Suppressor macrophage treated with lipopolysaccharide for 1 hour (primary cell): Measurements from ENCODE around the gene BYSL.

Source experiments
- DNase-seq, 3 donors: peaks; one replicate each; pipeline ENCODE4 v3.0.0-alpha.2; 2020 to 2022

Gene BYSL, protein sequence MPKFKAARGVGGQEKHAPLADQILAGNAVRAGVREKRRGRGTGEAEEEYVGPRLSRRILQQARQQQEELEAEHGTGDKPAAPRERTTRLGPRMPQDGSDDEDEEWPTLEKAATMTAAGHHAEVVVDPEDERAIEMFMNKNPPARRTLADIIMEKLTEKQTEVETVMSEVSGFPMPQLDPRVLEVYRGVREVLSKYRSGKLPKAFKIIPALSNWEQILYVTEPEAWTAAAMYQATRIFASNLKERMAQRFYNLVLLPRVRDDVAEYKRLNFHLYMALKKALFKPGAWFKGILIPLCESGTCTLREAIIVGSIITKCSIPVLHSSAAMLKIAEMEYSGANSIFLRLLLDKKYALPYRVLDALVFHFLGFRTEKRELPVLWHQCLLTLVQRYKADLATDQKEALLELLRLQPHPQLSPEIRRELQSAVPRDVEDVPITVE

GRCh38 chr6:41920921-41921711, at the start of gene BYSL, which contains the start of gene MED20:
Gene BYSL (plus strand): TSS chr6:41921499. CDS start chr6:41921563, 64 bp downstream.
Gene MED20 (minus strand): TSS chr6:41921139. CDS start chr6:41921018, 121 bp downstream.
- peak; percentile 98 to 99 (median 99) for DNase-seq

- peak in 2 of 3 donors; percentile 41 to 53 for DNase-seq
Observed at GRCh38 chr6:41871691-41872090, 49.6 kb upstream of the BYSL start.

GRCh38 chr6:41872147-41872546, 49.2 kb upstream of the BYSL start:
- peak; percentile 38 to 49 (median 38) for DNase-seq

- no peak for DNase-seq
Observed at GRCh38 chr6:41874741-41875140, 46.6 kb upstream of the BYSL start.

DNA sequence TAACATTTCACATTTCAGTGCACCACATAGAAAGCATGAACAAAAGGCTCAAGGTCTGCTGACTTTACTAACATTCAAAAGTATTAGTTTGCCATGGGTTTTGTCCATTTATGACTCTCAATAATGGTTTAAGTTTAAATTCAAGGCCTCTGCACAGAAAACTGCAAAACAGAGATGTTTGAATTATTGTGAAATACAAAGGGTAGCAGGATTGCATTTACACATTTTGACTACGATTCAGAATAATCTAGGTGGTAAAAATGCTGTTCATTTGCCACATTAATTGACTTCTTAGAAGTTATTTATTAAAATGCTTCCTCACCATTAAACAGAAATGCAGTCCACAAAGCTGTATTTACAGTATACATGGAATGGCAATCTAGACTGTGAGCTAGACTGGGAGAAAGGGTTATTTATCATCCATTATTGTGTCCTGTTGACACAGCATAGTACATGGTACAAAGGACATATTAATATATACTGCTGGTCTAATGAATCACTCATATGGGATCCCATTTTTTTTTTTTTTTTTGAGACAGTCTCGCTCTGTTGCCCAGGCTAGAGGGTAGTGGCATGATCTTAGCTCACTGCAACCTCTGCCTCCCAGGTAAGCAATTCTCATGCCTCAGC, 44.1 kb upstream of the BYSL start:
- no peak for DNase-seq

DNA sequence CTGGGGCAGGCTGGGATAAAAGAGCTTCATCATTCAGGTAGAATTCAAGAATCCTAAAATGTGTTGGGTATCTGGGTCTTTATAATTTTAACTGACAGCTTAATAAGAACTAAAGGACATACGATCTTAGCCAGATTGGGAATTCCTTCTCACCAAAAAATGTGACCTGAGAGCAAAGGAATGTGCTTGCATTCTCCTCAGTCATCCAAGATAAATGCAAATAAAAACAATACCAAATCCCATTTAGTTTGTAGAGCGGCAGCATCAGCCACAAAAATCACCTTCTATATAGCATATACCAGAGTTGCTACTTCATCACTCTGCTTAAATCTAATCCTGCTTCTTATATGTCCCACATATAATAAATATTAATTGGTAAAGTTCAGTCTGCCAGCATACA, 43.1 kb upstream of the BYSL start:
- DNase-seq: no peak

- DNase-seq: no peak
Observed at GRCh38 chr6:41878961-41879405, 42.3 kb upstream of the BYSL start.

DNA sequence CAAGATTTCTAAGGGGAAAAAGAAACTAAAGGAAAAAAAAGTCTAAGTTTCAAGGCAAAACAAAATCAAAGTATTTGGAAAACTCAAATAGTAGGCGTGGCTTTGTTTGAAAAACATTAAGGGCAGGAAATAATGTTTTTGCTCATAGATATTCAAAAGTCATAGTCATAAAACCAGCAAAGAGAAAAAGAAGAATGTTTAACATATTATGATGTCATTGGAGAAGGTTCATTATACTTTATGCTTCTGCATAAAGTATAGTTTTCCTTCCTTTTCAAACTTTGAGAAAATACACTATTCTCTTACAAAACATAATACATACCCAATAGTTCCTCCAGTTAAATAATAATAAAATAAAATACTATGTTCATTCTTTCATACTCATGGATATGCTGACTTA, 39.8 kb upstream of the BYSL start:
- DNase-seq: no peak

- no peak for DNase-seq
Observed at GRCh38 chr6:41884957-41885356, 36.3 kb upstream of the BYSL start.

DNA sequence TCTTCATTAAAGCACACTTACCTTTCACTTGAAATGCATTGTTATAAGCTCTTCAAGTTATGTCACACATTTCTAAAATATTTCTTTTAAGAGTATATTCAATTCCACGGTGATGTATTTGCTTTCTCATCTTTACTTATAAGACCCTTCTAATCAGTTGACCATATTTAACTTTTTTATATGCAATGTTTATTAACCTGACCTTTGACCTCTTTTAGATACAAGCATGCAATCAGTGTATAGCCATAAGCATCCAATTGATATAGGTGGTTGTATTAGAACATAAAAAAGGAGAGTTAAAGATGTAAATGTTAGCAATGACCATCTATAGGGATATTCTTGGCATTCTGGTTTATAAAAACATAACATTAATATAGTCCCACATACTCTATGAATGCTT, 35.4 kb upstream of the BYSL start:
- no peak for DNase-seq

DNA sequence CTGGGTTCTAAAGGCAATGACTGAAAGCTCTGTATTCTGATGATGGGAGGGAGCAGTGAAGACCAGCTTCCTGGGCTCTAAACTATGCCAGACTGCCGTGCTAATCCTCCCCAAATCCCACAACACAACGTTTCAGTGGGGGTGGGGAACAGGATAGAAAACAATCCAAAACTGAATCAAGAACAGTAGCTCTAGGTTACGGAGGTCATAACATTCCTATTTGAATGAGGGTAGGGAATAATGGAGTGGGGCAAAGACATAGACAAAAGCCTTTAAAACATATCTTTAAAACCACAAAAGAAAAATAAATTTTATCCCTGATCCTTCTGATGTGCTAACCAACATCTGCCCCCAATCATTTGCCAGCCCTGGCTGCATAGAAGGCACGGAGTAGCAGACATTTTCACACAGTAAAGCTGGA, 34.0 kb upstream of the BYSL start:
- DNase-seq: no peak

DNA sequence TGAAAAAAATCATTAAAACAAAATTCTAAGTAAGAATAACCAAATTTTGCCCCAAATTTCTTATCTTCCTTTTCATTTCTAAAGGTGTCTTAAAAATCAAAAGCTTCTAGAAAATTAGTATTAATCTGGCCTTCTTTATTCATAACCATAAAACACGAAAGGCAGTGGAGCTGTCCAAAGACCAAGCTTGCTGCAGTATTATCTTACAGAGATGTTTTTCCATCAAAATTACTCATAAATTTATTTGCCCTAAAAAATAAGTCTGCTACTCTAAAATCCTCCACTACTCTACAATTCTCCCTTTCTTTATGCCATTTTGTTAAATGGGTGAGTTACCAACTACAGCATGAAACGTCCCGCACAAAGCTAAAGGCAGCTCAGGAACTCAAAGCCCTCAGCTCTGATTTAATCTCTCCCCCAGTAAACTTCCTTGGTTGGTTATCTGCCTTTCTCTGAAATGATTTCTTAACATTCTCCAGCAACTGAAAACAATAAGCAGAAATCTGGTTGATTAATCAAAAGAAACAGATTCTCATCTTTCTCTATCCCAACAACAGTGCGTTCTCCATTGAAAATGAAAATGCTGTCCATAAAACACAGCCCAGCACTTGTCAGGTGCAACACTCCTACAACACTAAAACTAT, 28.3 kb upstream of the BYSL start:
- DNase-seq: no peak

DNA sequence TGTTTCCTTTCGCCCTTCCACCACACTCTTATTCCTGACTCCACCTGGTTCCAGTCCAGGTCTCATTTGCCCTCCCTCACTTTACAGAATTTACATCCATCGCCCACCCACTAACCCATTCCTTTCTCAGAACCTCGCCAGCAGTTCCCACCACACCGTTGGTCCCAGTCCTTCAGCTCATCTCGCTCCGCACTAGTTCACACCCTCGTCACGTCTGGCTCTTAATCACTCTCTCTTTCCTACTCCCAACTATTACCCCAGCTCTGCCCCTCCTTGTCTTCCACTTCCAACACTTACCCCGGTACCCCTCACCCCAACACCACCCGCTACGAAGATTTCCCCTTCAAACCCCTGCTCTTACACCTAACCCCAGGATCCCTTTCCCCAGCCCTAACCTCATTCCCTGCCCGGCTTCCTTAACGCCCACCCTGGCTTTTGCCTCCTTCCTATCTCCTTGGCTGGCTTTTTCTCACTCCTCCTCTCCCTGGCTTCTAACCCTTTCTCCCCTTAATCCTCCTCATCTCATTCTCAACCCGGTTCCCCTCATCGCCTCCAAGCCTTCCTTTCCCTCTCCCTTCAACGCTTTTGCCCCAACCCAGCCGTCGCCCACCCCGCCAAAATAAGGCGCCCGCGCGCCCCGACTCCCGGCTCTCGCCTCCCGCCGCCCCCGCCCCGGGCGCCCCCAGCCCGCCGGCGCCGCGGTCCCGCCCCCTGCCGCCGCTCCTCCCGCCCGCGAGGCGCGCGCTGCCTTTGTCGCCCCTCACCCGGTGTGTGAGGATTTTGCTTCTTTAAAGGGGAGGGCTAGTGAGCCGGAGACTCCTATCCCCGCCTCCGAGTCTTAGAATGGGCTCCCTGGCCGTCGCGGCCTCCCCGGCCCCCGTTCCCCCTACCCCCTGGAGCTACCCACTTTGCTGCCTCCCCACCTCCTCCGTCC, 26.7 kb upstream of the BYSL start:
- DNase-seq: peak in 2 of 3 donors; percentile 19

GRCh38 chr6:41895300-41896233, 25.7 kb upstream of the BYSL start, which contains the start of gene USP49:
Gene USP49 (minus strand): TSS chr6:41895375. CDS start chr6:41806983, 88,392 bp downstream.
- peak; percentile 96 to 97 (median 97) for DNase-seq

DNA sequence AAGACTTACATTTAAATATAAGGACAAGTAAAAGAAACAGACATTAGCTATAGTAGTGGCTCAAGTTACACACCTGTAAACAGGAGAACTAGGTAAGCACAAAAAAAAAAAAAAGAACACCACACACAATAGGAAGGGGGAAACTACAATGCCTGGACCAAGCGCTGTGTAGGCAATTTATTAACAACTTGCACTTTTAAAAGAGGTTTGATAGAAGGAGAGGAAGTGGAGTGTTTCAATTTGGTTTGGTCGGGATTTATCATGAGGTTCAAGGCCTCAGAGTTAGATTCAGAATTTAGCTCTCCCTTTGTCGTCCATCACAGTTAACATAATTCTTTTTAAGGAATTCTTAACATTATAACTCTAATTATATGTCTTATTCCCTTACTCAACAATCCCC, 25.0 kb upstream of the BYSL start:
- DNase-seq: peak in 2 of 3 donors; percentile 27 to 39

DNA sequence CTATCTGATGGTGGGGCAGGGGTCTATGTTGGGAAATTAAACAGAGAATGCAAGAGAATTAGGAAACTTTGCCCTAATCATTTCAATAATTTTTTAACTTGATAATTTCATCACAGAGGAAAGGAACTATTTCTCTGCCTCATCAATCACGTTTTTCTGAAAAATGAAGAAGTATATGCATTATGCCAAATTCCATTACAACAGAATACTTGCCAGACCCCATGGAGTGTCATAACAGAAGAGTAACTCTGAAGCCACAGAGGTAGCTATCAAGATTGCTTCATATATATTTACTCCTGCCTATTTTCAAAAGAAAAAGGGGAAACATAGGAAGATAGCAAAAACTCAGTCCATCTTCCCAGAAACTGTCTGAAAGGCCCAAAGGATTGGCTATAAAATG, 20.4 kb upstream of the BYSL start:
- peak; percentile 3 to 24 (median 19) for DNase-seq

DNA sequence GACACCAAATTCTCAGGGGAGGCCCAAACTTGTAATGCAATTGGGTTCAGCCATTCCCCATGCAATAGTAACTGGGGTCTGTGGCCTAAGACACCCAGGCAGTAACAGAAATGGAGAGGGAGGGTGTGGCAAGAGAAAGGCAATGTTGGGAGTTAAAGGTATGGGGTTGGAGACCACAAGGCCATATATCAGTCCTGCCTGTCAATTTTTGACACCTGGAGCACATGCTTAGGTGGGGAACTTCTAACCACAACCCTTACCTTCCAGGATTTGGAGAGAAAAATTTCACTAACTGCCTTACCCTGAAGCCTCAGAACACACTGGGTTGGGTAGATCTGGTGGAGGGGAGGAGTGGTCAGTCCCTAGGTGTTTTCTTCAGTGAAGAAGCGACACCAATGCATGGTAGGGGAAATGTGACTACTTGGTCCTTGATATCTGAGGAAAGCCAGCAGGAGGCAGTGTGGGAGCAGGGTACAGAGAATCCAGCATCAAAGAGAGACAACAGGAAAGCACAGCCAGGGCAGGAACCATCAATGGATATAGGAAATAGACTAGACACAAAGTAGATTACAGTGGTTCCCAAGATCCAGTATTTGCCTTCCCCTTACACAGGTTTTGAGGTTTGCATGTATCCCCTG, 19.3 kb upstream of the BYSL start:
- peak; percentile 59 to 71 (median 63) for DNase-seq

DNA sequence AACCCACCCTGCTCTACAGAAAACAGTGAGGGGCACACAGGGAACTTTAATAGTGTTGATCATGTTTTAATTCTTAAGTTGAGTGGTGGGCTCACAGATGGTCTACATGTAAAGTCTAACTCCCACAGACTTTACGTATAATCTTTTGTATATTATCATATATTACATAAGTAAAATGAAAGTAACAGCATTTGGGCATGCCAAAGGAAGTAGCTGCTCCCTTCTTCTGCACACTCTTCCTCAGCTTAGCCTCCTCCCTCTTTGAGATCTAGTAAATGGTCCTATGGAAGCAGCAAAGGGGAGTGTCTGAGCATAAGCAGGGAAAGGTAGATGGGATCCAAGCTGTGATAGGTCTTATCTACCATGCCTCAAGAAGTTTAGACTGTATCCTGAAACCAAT, 11.6 kb upstream of the BYSL start:
- DNase-seq: no peak

- no peak for DNase-seq
Observed at GRCh38 chr6:41914343-41914742, 7.0 kb upstream of the BYSL start.
